ENCODE data around the gene AAR2. TPM values are rescaled to one million over a fixed set of nuclear protein-coding genes. Genes with fewer than 3 reads are reported as not detected.

The AAR2 gene
- total and polyA plus RNA-seq, 8 donors = 23.1 to 40.0 (median 34.6) TPM

DNA sequence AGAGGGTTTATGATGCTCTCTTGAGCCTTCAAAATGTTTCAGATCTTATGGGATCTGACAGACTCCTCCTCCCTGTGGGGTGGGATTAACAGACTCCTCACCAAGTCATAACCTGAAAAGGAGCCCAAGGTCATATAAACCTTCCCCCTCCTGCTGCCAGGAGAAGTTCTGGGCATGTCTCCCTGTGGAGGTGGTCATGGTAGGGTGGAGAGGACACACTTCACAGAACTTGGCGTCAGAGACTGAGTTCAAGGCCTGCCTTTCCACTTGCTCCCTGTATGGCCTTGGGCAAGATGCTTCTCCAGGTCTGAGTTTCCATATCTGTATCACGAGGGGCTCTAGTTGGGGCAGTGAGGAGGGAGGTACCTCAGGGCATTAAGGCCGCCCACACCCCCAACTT, 32.4 kb upstream of the AAR2 start:
- ATAC-seq = no peak
- Histone ChIP-seq H3K9me3 (no peaks in the 10 kb centered on the region), H3K27ac (no peak overlapping the region), H3K27me3 (no peaks in the 10 kb centered on the region), H3K4me1 (no peaks in the 10 kb centered on the region), H3K36me3 (peaks cover 0 to 25% of the 10 kb centered on the region in 2 donors), H3K4me3 (no peak overlapping the region)
- TF ChIP-seq, protein P1, sequence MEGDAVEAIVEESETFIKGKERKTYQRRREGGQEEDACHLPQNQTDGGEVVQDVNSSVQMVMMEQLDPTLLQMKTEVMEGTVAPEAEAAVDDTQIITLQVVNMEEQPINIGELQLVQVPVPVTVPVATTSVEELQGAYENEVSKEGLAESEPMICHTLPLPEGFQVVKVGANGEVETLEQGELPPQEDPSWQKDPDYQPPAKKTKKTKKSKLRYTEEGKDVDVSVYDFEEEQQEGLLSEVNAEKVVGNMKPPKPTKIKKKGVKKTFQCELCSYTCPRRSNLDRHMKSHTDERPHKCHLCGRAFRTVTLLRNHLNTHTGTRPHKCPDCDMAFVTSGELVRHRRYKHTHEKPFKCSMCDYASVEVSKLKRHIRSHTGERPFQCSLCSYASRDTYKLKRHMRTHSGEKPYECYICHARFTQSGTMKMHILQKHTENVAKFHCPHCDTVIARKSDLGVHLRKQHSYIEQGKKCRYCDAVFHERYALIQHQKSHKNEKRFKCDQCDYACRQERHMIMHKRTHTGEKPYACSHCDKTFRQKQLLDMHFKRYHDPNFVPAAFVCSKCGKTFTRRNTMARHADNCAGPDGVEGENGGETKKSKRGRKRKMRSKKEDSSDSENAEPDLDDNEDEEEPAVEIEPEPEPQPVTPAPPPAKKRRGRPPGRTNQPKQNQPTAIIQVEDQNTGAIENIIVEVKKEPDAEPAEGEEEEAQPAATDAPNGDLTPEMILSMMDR (IDR thresholded peaks at IDR 0.05) = no peak
- no peak for DNase-seq
- intact Hi-C loops (cut with DNase I) = no loop called here

DNA sequence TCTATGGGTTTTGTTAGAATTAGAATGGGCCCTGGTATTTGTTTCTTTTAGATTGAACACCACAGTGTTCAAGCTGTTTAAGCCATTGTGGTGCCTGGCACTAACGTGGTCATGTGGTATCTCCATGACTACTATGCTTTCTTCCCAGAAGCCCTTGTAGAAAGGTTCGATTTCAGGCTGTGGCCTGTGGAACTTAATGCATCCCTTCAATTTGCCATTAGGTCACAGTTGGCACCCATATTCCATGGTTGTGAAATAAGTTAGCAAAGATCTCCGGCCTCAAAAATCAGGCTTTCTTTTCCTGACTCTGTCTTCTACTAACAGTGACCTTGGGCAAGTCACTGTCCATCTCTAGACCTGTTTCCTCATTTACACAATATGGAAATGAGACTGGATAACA, 31.3 kb upstream of the AAR2 start:
- peaks cover 0 to 26% of the 10 kb centered on the region in 2 donors for H3K36me3 ChIP-seq
- intact Hi-C loops (cut with DNase I) = loop anchor here in 1 of 2 donors (5.0 kb wide), 1 partner anchor 232 kb away; no protein-coding TSS in a partner anchor
- TF ChIP-seq, protein P1 (IDR thresholded peaks at IDR 0.05) = no peak

DNA sequence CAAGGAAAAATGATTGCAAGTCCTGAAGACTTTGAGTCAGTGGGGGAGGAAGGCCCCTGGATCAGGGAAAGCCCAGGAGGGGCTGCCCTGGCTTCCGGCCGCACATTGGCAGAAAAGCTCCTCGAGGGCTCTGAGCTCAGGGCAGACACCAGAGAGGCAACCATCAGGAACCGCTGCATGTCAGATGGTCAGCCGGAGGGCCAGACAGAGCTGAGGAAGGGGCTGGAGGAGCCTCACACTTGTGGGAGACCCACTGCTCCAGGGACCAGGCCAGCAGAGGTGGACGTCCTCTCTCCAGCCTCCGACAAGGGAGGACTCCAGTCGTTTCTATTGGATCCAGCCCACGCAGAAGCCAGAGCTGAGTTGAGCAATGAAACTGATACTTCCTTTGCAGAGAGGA, 30.2 kb upstream of the AAR2 start:
- no peak for ATAC-seq

More for the DNA sequence above, 31.3 kb upstream of the AAR2 start:
- no peaks in the 10 kb centered on the region for H3K4me1 ChIP-seq
- H3K9me3 ChIP-seq = no peaks in the 10 kb centered on the region
- H3K27ac ChIP-seq = no peak overlapping the region
- no peaks in the 10 kb centered on the region for H3K27me3 ChIP-seq
- ATAC-seq = no peak
- no peak overlapping the region for H3K4me3 ChIP-seq
- no peak for DNase-seq

DNA sequence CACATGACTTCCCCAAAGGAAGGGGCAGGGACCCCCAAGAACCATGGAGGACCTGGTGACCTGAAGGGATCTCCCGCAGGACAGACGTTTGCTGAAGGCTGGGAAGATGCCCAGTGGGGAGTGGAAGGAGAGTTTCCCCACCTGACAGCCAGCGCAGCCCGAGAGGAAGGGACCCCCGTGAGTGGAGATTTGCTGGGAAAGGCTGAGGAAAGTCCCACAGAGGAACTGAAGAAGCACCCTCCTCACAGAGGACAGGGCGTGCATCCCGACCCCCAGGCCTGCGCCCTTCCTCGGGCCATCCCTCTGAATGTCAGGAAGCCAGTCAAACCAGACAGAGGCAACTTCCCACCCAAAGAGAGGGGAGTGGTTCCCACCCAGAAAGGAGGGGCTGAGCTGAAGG, 29.6 kb upstream of the AAR2 start:
- TF ChIP-seq, protein P1 (IDR thresholded peaks at IDR 0.05) = no peak
- no peaks in the 10 kb centered on the region for H3K4me1 ChIP-seq
- intact Hi-C loops (cut with DNase I) = loop anchor here in 1 of 2 donors (5.0 kb wide), 1 partner anchor 231 kb away; no protein-coding TSS in a partner anchor
- ATAC-seq (no peak), DNase-seq (no peak)
- no peaks in the 10 kb centered on the region for H3K9me3 ChIP-seq
- no peak overlapping the region for H3K27ac ChIP-seq
- H3K27me3 ChIP-seq = no peaks in the 10 kb centered on the region
- H3K4me3 ChIP-seq = no peak overlapping the region
- peaks cover 0 to 26% of the 10 kb centered on the region in 2 donors for H3K36me3 ChIP-seq

More for the DNA sequence above, 30.2 kb upstream of the AAR2 start:
- DNase-seq = no peak
- H3K9me3 ChIP-seq = no peaks in the 10 kb centered on the region
- H3K27me3 ChIP-seq = no peaks in the 10 kb centered on the region
- intact Hi-C loops (cut with DNase I) = loop anchor here in 1 of 2 donors (5.0 kb wide), 1 partner anchor 231 kb away; no protein-coding TSS in a partner anchor
- no peaks in the 10 kb centered on the region for H3K4me1 ChIP-seq
- TF ChIP-seq, protein P1 (IDR thresholded peaks at IDR 0.05) = no peak
- peaks cover 0 to 26% of the 10 kb centered on the region in 2 donors for H3K36me3 ChIP-seq
- H3K4me3 ChIP-seq = no peak overlapping the region
- no peak overlapping the region for H3K27ac ChIP-seq

DNA sequence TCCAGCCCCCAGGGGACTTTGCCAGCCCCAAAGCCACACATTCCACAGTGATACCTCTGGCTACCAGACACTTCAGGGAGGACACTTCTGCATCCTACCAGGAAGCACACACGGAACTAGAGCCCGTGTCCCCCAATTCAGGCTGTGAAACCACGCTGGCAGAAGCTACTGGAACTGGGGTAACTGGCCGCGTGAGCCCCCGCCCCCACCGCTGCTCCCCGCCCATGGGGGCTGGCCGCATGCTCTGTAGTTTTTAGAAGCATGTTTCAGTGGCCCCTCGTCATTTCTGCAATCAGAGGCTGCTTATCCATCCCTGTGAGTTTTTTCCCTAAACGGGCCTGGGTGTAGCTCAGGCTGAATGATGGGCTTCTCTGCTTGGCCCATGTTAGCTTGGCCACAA, 28.7 kb upstream of the AAR2 start:
- intact Hi-C loops (cut with DNase I) = loop anchor here in 1 of 2 donors (5.0 kb wide), 1 partner anchor 230 kb away; no protein-coding TSS in a partner anchor
- no peak overlapping the region for H3K27ac ChIP-seq
- H3K4me3 ChIP-seq = no peak overlapping the region
- peaks cover 0 to 32% of the 10 kb centered on the region in 2 donors for H3K36me3 ChIP-seq
- no peaks in the 10 kb centered on the region for H3K9me3 ChIP-seq
- ATAC-seq = no peak
- DNase-seq = no peak
- TF ChIP-seq, protein P1 (IDR thresholded peaks at IDR 0.05) = no peak
- no peaks in the 10 kb centered on the region for H3K4me1 ChIP-seq
- no peaks in the 10 kb centered on the region for H3K27me3 ChIP-seq
